VCaP (cell line): ENCODE measurements around the gene UGT1A3.
"Not testable (repeated sequence)": the region's sequence is repeated elsewhere in the genome, so short reads cannot be mapped to it uniquely, and the experiment has no call there.

Experiments used
- H3K27ac ChIP-seq: fragments of 450-650 bp; 2 replicates; pipeline ENCODE4 v1.5.1; 2017
- TF ChIP-seq, protein P1 (sequence below): fragments of 450-650 bp; conservative IDR thresholded peaks from 2 replicates; pipeline ENCODE4 v1.5.1; 2017; ENCODE audit warnings: mild to moderate bottlenecking, moderate library complexity

The UGT1A3 gene

DNA sequence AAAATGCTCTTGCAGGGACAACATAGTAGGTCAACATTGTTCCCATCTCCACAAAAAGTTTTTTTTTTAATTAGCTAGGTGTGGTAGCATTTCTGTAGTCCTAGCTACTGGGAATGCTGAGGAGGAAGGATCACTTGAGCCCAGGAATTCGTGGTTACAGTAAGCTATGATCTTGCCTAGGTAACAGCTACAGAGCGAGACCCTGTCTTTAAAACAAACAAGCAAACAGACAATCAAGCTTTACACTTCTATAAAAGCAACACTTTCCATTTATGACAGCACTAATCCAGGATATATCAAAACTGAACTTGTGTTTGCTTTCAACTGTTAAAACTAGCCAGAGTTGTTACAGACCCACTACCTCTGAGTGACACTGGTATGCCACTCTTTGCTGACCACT lies 12.0 kb downstream of the UGT1A3 start:
- no peak overlapping the region for H3K27ac ChIP-seq
- TF ChIP-seq, protein P1, sequence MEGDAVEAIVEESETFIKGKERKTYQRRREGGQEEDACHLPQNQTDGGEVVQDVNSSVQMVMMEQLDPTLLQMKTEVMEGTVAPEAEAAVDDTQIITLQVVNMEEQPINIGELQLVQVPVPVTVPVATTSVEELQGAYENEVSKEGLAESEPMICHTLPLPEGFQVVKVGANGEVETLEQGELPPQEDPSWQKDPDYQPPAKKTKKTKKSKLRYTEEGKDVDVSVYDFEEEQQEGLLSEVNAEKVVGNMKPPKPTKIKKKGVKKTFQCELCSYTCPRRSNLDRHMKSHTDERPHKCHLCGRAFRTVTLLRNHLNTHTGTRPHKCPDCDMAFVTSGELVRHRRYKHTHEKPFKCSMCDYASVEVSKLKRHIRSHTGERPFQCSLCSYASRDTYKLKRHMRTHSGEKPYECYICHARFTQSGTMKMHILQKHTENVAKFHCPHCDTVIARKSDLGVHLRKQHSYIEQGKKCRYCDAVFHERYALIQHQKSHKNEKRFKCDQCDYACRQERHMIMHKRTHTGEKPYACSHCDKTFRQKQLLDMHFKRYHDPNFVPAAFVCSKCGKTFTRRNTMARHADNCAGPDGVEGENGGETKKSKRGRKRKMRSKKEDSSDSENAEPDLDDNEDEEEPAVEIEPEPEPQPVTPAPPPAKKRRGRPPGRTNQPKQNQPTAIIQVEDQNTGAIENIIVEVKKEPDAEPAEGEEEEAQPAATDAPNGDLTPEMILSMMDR, result no peak

DNA sequence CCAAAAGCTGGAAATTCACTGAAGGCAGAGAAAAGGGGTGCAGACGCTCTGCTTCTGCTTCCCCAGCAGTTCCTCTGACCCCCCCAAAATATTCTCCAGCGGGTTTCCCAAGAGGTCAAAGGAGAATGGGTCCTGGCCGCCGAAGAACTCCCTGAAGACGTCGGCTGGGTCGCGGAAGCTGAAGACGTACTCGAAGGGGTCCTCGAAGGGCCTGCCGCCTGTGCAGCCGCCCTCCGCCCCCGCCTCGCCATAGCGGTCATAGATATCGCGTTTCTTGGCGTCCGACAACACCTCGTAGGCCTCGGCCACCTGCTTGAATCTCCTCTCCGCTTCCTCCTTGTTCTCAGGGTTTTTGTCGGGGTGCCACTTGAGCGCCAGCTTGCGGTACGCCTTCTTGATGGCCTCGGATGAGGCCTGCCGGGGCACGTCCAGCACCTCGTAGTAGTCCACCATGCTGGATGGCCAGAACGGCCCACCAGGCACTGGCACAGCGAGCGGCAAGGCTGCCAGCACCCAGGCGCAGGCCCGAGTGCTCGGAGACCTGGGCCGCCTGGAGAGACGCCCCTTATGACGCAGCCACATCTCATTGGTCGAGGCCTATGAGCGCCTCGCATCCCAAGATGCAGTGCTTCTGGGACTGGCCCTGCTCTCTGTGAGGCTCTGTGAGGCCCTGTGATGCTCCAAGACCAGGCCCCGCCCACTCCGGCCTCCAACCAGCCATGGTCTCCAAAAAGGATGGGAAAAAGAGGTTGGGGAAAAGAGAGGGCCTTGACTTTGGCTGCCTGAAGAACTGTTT lies 14.8 kb downstream of the UGT1A3 start:
- TF ChIP-seq, protein P1, result no peak

DNA sequence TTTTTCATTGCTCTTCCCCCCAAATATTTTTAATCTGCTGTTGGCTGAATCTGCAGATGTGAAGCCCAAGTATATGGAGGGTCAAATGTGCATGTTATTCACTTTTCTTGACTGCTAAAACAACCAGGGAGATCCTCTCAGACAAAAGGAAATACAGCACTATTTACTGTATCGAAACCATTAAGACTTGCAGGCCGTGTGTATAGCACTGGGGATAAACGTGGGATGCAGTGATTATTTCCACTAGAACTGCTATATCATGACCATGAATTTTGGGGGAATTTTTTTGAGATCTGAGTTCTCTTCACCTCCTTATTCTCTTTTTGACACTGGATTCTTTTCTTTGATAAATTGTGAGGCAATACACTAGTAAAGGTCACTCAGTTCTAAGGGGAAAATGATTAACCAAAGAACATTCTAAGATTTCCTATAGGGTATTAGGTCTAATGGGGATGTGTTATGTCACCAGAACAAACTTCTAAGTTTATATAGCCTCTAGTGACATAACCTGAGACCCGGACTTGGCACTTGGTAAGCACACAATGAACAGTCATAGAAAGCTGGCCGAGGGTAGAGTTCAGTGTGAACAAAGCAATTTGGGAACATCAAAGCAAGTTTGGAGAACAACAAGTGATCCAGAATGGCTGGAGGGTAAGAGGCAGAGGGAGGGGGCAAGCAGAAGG lies 16.4 kb downstream of the UGT1A3 start:
- TF ChIP-seq, protein P1, result no peak
- H3K27ac ChIP-seq, result no peak overlapping the region

More for the DNA sequence above, 14.8 kb downstream of the UGT1A3 start:
- no peak overlapping the region for H3K27ac ChIP-seq

DNA sequence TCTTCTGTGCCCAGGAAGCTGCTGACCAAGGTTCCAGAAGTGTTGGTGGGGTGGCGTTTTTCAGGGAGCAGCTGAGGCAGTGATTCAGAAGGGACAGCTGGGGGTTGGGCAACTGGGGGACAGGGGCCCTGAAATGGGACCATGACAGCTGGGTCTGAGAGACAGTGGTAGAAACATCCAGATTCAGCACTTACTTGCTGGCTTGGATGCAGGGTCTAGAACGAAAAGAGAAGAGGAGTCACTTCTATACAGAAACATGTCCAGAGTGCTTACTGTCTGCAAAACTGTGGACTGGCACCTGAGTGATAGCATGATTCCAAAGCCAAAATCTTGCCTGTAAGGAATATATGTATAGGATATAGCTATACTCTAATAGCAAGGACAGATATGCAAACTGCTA lies 17.0 kb downstream of the UGT1A3 start:
- H3K27ac ChIP-seq, result not testable (repeated sequence)

DNA sequence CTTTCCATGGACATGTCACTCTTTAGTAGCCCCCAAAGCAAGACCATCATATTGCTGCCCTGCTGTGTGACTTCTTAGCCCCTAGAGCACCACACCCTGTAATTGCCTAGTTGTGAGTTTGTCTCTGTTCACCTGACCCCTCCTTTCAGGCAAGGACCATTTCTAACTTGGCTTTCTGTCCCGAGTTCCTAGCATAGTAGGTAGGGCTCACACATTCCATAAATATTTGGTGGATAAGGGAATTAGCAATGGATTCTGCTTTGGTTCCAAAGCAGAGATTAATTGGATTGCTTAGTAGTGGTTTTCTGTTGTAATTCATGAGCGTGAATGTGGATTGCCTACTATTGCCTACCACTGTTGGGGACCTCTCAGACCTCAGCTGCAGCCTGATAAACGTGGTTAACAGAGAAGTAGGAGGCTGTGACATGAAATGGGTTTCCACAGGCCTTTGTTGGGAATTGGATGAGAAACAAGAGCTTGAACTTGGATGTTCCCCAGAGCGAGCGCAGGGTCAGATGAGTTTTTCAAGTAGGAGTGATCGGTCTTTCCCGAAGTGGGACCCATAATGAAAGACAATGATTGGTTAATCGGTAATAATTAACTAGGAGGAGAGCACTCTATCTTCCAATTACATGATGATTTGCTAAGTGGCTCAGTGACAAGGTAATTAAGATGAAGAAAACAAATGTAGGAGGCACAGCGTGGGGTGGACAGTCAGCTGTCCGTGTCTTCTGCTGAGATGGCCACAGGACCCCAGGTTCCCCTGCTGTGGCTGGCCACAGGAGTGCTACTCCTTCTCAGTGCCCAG lies 17.8 kb downstream of the UGT1A3 start:
- no peak overlapping the region for H3K27ac ChIP-seq
- TF ChIP-seq, protein P1, result no peak

DNA sequence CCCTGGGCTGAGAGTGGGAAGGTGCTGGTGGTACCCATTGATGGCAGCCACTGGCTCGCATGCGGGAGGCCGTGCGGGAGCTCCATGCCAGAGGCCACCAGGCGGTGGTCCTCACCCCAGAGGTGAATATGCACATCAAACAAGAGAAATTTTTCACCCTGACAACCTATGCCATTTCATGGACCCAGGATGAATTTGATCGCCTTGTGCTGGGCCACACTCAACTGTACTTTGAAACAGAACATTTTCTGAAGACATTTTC lies 18.4 kb downstream of the UGT1A3 start:
- TF ChIP-seq, protein P1, result no peak
- no peak overlapping the region for H3K27ac ChIP-seq

DNA sequence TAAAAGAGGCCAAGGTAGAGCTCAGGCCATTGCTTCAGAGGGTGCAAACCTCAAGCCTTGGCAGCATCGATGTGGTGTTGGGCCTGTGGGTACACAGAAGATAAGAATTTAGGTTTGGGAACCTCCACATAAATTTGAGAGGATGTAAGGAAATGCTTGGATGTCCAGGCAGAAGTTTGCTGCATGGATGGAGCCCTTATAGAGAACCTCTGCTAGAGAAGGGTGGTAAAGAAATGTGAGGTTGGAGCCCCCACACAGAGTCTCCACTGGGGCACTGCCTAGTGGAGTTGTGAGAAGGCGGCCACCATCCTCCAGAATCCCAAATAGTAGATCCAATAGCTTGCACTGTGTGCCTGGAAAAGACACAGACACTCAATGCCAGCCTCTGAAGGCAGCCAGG lies 21.8 kb downstream of the UGT1A3 start:
- H3K27ac ChIP-seq, result not testable (repeated sequence)

DNA sequence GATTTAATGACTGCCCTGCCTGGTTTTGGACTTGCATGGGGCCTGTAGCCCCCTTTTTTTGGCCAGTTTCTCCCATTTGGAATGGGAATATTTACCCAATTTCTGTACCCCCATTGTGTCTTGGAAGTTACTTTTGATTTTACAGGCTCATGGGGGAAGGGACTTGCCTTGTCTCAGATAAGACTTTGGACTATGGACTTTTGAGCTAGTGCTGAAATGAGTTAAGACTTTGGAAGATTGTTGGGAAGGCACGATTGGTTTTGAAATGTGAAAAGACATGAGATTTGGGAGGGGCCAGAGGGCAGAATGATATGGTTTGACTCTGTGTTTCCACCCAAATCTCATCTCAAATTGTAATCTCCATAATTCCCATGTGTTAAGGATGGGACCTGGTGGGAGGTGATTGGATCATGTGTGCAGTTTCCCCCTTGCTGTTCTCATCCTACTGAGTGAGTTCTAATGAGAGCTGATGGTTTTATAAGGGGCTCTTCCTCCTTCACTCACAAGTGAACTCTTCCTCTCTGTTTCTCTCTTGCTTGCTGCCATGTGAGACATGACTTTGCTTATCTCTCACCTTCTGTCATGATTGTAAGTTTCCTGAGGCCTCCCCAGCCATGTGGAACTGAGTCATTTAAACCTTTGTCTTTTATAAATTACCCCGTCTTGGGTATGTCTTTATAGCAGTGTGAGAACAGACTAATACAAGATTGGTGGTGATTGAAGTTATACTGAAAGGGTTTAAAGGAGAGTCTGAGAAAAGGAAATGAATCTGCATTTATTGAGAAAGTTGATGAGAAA lies 22.6 kb downstream of the UGT1A3 start:
- H3K27ac ChIP-seq, result not testable (repeated sequence)
